HG02798 (cell line): ENCODE results near the gene VGLL2.
"Not testable (repeated sequence)": the region's sequence is repeated elsewhere in the genome, so short reads cannot be mapped to it uniquely, and the experiment has no call there.

Experiments
- ATAC-seq: cut with Tn5 transposase; IDR thresholded peaks from one replicate; pipeline ENCODE4 v1.9.1; 2021; ENCODE audit warnings: mild to moderate bottlenecking; ENCODE audit not compliant: unreplicated experiment, poor library complexity

The VGLL2 gene, protein sequence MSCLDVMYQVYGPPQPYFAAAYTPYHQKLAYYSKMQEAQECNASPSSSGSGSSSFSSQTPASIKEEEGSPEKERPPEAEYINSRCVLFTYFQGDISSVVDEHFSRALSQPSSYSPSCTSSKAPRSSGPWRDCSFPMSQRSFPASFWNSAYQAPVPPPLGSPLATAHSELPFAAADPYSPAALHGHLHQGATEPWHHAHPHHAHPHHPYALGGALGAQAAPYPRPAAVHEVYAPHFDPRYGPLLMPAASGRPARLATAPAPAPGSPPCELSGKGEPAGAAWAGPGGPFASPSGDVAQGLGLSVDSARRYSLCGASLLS

DNA sequence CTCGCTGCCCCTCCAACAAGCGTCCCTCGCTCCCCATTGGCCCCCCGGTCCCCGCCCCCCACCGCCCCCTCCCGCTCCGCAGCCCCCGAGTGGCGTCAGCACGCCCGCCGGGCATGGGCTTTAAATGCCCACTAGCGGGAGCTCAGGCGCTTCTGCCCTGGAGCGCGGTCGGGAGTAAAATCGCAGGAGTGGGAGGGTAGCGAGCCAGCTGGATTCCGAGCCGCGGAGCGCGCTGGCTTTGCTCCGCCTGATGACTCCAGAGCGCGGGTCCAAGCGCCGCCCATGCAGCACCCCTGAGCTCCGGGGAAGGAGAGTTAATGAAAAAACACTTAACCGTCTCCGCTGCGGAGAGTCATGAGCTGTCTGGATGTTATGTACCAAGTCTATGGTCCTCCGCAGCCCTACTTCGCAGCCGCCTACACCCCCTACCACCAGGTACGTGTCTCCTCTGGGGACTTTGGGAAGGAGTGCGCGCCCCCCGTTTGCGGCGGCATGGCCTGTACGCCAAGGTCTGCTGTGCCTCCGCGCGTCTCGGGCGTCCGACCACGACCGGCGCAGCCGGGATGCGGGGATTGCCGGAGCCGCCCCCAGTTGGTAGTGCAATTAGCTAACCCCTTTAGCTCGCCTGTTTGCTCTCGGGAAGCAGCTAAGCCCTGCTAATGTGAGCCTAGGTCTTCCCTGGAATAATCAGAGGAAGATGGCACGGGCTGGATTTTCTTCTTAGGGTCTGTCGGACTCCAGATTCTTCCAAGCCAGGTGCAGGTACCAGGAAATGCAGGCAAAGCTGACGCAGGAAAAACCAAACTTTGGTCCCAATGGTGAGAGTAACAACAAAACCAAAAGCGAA, at the start of gene VGLL2:
Gene VGLL2, plus strand, starts transcription at position 149 of the 847 bp plus-strand sequence. Its CDS starts 206 bp downstream, at position 355.
- ATAC-seq: no peak

DNA sequence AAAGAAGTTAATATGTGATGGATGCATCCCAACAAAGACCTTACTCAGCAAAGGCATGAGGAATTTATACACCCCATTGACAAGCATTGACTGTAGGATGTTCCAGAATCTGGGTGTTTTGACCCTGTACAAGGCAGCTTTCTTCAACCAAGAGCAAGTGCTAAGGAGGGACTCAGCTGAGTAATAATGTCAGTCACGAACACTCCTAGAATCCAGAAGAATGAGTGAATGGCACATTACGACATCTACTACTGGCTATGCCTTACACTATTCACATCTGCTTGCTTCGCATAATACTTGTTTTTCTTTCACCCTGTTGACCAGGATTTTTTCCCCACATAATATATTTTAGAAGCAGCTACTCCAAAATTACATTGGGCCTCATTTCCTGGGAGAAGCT, 42.5 kb upstream of the VGLL2 start:
- ATAC-seq: no peak

DNA sequence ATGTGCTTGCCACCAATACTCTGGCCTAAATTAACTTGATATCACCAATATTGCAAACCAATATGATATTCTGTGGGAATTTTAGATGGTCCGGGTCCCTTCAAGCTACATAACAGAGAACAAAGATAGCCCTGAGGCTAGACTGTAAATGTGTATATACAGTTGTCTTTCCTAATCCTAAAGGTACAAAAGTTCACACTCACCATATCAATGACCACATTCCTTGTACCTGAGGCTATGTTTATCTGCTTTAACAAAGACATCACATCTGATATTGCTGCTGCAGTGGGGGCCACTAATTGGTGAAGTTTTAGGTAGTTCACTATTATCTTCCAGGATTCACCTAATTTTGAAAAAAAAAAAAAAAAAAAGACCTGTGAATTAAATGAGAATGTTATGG, 38.6 kb upstream of the VGLL2 start:
- no peak for ATAC-seq

DNA sequence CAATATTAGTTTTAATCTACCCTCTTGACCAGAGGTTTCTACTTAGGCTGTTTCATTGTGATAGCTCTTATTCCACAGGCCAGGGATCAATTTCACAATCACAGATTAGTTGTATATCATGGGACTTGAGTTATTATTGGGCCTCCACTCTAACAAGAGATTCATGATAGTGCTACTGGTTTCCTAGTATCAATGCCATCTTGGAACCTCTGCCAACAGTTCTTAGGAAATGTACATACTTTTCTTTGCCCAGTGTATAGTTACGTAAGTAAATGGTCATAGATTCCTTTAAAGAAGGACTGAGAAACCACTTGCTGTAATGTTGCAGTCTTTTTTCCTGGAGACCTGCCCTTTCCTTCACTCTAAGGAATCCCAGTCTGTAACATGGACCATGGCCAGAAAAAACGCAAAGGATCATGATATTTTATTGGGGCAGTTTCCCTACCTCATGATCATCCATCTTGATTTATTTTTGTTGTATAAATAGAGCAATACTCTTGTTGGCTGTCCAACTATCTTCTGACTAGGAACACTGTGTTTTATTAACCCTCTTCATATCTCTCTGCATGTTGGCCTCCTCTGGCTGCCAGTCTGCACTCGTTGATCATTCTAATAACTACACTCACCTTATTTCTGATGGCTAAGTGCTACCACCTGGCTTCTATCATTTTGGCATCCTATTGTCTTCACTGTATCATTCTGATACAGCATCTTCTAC, 38.0 kb upstream of the VGLL2 start:
- no peak for ATAC-seq

DNA sequence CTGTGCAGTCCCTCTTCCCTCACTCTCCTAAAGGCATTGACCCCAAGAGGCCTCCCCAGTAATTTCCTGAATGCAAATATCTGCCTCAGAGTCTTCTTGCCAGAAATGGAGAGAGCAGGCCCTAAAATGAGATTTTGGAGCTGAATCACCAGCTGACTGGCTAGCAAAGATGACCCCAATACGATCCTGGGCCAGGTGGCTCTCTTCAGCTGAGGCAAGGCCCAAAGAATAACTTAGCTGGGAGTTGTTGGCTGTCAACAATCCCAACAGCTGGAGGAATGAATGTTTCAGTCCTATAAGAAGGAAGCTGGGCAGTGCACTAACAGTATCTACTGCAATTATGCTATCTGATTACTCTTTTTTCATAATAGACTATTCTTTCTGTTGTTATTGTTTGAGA, 37.2 kb upstream of the VGLL2 start:
- no peak for ATAC-seq

DNA sequence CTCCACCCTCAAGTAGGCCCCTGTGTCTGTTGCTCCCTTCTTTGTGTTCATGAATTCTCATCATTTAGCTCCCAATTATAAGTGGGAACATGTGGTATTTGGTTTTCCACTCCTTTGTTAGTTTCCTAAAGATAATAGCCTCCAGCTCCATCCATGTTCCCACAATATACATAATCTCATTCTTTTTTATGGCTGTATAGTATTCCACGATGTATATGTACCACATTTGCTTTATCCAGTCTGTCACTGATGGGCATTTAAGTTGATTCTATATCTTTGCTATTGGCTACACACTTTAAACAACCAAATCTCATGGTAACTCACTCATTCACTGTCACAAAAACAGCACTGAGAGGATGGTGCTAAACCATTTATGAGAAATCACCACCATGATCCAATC, 35.5 kb upstream of the VGLL2 start:
- no peak for ATAC-seq

DNA sequence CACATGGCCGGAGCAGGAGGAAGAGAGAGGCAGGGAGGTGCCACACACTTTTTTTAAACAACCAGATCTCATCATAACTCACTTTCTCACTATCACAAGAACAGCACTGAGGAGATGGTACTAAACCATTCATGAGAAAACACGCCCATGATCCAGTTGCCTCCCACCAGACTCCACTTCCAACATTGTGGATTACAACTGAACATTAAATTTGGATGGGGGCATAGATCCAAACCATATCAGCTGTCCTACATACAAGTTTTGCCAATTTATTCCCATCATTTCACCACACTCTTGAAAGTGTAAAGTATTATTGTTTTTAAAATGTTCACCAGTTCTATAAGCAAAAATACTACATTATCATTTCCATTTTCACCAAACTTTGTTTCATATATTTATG, 33.9 kb upstream of the VGLL2 start:
- ATAC-seq: no peak

DNA sequence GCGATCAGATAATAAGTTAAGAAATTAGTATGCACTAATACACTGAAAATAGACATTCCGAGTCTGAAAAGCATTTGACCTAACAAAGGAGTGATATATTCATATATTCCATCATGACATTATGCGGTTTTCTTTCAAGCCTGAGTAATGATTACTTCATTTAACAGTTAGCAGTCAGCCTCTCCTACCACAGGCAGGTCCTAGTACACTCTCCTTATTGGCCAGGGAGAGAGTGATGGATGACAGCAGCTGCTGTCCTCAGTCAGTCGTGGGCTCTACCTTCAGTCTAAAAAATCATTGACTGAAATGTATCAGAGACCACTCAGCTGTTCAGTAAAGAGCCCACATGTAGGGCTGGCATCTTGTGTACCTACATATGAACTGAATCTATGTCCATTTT, 33.2 kb upstream of the VGLL2 start:
- no peak for ATAC-seq

DNA sequence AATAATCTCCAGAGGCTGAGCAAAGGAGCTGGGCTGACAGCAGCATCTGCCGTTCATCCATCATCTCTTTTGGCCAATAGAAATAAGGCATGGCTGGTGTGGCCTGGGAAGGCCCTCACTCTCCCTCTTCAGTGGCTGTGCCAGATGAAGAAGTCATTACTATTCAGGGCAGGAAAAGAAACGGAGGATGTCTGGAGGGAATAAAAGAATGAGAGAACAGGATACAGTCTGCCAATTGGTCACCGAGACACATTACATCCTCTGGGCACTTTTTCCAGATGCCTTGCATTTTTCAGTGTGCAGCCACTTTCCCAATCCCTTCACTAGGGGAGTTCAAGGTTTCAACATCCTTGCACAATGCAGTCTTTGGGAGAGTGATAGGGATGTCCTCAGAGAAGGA, 32.2 kb upstream of the VGLL2 start:
- ATAC-seq: no peak

DNA sequence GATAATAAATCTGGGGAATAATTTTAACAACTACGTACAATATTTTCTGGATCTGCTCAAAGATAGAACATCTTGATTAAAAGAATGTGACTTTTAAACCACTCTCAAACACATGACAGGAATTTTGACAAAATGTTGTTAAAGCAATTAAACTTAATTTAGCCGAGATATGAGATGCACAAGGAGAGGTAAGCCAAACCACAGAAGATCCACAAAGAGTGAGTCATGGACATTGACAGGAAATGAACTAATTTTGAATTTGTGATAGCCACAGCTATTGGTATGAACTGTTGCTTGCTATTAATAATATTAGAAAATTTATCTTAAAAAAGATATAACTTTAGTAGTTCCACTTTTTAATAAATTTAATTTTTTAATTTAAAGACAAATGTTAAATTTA, 27.8 kb upstream of the VGLL2 start:
- ATAC-seq: no peak

DNA sequence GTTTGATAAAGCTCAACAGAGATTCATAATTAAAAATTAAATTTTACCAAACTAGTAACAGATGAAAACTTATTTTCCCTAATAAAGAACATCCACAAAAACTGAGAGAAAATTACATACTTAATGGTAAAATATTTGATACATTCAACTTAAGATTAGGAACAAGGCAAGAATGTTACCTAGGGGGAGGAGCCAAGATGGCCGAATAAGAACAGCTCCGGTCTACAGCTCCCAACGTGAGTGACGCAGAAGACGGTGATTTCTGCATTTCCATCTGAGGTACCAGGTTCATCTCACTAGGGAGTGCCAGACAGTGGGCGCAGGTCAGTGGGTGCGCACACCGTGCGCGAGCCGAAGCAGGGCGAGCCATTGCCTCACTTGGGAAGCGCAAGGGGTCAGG, 20.8 kb upstream of the VGLL2 start:
- not testable (repeated sequence) for ATAC-seq

DNA sequence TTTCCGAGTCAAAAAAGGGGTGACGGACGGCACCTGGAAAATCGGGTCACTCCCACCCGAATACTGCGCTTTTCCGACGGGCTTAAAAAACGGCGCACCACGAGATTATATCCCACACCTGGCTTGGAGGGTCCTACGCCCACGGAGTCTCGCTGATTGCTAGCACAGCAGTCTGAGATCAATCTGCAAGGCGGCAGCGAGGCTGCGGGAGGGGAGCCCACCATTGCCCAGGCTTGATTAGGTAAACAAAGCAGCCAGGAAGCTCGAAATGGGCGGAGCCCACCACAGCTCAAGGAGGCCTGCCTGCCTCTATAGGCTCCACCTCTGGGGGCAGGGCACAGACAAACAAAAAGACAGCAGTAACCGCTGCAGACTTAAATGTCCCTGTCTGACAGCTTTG, 20.4 kb upstream of the VGLL2 start:
- not testable (repeated sequence) for ATAC-seq

DNA sequence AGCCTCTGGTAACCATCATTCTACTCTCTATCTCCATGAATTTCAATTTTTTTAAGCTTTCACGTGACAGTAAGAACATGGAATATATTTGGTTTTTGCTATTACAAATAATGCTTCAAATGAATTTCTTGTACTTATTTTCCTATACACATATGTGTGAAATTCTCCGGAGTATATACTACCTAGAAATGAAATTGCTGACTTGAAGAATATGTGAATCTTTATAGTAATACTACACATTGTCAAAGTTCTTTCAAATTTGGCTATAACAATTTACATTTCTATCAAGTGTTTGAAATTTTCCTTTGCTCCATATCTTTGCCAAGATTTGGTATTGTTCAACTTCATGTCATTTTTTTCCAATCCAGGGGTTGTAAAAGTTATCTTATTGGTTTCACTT, 11.6 kb upstream of the VGLL2 start:
- ATAC-seq: no peak

DNA sequence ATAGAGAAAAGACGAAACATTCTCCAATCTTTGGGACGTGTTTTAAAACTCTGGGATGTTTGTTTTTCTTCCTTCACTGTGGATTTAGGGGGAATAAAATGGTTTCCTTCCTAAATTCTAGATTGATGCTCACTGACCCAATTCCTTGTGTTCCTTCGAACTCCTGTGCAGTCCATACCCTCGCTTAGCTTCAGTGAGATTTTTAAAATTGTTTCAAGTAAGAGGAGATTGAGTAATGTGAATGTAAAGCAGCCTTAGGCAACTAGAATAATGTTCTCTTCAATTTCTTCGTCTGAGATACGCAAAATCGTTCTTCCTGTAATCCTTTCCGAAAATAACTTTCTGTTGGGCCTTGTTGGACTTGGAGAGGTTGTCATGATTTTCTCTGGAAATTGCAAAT, 2.6 kb upstream of the VGLL2 start:
- no peak for ATAC-seq

DNA sequence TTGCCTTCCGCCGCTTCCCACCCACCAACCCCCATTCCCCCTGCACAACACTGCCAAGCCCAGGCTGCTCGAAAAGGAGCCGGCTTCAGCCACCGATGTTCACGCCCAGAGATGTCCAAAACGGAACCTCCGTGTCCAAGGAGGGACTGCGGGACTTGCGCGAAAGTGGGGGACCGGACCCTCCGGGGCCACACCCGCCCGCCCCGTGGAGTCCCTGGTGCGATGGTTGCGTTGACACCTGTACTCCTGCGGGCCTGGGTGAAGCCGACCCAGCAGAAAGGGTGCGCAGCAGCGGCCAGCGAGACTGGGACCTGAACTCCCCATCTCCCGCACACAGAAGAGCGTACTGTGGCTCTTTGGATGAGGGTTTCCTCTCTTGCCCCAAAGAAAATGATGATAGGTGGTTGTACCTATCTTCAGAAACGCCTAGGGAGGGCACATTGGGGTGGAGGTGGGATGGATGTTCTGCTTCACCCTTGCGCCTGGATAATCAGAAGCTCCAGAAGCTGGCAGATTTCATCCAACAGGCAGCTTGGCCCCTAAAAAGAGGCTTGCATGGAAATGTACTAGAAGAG, 1.9 kb upstream of the VGLL2 start:
- ATAC-seq: no peak

DNA sequence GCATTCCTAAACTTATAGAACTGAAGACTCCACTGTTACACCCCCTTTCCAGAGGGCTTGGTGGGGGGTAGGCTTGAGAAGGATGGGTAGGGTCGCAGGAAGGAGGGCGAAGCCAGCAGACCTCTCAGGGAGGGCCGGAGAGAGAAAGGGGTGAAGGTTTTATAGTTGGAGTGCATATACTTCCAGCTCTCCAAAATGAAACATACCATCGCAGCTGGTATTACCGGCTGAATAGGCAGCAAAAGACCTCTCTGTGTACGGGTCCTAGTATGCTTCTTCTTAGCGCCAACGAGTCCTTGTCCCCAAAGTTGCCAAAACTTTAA, 1.0 kb upstream of the VGLL2 start:
- peak; percentile 5 for ATAC-seq

DNA sequence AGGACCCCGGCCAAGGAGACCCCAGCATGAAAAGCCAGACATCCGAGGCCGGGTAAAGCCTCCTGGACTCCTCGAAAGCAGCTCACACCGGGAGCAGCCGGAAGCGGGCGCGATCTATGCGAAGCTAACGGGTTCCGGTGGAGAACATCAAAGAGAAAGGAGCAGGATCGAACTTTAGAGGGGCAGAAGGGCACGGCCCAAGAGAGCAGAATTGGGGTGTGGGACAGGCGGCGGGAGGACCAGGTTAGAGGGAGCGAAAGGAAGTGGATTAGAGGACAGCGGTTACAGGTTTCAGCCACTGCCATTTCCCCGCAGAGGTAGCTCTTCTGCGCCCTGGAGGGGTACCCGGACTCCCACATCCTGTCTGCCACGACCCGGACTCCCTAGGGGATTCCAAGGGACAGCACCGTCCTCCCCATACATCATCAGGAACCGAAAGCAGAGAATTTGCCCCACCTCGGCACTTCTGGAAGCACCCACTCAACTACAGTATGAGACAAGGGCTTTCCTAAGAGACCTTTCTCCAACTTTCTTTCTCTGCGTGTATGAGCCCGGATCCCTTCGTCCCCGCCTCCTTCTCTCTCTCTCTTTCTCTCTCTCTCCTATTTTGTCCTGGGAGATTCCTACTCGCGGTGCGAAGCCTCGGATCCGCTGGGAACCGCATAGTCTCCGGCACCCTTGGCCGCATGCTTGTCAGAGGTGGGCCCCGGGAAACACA, 507 bp upstream of the VGLL2 start:
- peak; percentile 63 for ATAC-seq

DNA sequence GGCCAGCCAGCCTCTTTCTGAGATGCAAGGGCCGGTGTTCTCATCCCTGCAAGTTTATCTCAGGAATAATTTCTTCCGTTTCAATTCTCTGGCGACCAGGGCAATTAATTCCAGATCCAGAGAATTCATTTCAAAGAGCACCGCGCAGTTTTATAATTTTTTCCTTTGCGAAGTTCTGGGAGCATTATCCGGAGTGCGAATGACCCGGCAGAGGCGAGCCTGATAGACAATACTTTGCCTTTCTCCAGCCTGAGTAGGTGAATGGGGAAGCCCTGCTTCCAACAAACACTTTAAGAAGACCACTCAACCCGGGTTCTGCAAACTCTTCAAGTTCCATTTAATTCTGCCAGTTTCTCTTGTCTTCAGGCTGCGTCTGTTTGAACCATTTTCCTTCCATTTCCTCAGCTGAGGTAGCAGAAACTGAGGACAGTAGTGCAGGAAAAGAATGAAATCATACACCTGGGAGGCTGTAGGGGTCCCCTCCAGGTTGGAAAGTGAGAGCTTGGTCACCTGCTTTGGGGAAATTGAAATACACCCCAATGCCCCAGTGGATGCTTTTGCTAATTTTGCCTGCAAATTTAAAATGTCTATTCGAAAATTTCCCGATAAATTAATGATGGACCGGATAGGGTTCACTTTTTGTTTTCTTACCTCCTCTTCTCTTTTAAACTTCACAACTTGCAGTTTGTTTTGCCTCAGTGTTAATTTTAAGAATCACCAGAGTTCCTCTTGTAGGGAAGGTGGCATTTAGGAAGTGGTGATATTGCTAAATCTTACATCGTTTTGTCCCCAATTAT, 1.1 kb downstream of the VGLL2 start:
- ATAC-seq: no peak

DNA sequence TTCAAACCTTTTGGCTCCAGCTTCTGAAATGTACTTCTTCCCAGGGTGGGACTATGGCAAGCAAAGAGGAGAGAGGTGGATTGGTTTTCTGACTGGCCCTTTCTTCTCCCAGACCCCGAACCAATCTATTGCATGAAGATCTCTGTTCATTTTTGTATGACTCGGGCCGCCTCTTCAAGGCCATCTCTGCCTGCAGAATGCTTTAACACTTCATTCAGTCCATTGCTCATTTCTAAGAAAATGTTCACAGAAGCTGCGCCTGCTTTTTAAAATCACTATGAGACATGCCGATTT, 1.6 kb downstream of the VGLL2 start:
- no peak for ATAC-seq
